Embryonic facial prominence (tissue), 1 donor: ENCODE results near the gene CTAGE1.
"Not testable (repeated sequence)": the region's sequence is repeated elsewhere in the genome, so short reads cannot be mapped to it uniquely, and the experiment has no call there.

Experiments used
- DNase-seq: peaks from one replicate; pipeline ENCODE4 v3.0.0-alpha.2; 2016; ENCODE audit errors: extremely low spot score

The CTAGE1 gene, protein sequence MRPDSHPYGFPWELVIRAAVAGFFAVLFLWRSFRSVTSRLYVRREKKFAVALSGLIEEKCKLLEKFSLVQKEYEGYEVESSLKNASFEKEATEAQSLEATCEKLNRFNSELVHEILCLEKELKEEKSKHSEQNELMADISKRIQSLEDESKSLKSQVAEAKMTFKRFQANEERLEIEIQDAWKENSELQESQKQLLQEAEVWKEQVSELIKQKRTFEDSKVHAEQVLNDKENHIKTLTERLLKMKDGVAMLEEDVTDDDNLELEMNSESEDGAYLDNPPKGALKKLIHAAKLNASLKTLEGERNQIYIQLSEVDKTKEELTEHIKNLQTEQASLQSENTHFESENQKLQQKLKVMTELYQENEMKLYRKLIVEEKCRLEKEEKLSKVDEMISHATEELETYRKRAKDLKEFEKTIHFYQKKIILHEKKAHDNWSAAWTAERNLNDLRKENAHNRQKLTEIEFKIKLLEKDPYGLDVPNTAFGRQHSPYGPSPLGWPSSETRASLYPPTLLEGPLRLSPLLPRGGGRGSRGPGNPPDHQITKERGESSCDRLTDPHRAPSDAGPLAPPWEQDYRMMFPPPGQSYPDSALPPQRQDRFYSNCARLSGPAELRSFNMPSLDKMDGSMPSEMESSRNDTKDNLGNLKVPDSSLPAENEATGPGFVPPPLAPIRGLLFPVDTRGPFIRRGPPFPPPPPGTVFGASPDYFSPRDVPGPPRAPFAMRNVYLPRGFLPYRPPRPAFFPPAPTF

GRCh38 chr18:22417496-22418188 is at the start of gene CTAGE1:
Gene CTAGE1, minus strand, starts transcription at chr18:22417915. Its CDS starts 104 bp downstream, at chr18:22417811.
- no peak for DNase-seq

GRCh38 chr18:22466608-22467395 is 49.1 kb upstream of the CTAGE1 start:
- DNase-seq = no peak

DNA sequence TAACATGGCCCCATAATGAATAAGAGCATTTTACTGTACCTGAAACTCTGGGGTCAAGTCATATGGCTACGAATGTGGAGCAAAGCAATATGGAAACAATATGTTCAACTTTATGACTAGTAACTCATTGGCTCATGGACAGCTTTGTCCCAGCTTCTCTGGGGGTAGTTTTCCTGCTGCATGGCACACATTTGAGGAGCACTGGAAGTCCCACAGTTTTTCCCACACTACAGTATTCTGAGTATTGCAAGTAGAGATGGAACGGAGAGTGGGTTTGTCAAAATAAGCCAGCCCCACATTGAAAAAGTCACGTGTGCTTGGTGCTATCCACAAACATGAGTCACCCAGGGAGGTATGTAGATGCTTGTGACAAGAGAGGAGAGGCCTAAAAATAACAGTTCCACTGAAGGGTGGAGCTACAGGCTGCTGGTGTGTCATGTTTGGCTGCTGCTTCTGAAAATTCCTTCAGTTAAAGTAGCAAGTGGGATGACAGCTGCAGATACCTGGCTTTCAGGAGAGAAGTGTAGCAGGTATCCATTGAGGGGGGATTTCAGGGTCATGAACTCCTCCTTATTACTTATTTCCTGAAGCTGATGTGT is 48.2 kb upstream of the CTAGE1 start:
- DNase-seq = no peak

- no peak for DNase-seq
Observed at GRCh38 chr18:22463076-22463475, 45.4 kb upstream of the CTAGE1 start.

- no peak for DNase-seq
Observed at GRCh38 chr18:22459491-22459890, 41.8 kb upstream of the CTAGE1 start.

DNA sequence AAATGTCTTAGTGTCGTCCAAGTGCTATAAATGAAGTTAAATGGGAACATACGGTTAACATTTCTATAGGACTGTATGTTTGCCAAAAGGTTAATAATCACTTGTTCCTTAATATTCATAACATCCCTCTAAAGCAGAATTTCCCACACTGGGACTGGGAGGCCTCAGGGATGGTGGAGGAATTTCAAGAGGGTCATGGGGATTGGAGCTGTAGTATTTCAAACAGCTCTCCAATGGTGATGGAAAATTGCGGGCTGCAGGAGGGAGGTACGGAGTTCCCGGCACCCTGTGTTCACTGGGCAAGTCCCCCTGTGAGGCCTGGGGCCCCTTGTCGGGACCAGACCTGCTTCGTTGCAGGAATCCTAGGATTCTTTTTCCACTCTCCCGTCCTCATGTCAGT is 39.8 kb upstream of the CTAGE1 start:
- no peak for DNase-seq

GRCh38 chr18:22456547-22456946 is 38.8 kb upstream of the CTAGE1 start:
- no peak for DNase-seq

GRCh38 chr18:22456116-22456480 is 38.4 kb upstream of the CTAGE1 start:
- no peak for DNase-seq

GRCh38 chr18:22455425-22456115 is 37.9 kb upstream of the CTAGE1 start:
- DNase-seq = no peak

DNA sequence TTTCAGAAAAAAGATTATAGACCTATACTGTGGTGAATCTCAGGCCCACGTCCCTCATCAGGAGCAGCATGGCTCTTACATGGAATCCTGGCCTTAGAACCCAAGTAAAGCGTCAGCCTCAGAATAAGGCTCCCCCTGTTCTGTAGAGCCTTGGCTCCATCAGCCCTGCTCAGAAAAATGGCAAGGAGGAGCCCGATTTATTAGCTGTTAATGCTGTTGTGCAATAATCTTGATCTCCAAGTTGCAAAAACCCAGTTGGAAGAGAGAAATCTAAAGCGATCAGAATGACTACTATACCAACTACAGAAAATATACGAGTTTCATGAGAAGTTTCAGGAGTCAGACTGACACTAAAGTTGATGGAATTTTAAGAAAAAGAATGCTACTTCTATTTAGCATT is 35.6 kb upstream of the CTAGE1 start:
- no peak for DNase-seq

DNA sequence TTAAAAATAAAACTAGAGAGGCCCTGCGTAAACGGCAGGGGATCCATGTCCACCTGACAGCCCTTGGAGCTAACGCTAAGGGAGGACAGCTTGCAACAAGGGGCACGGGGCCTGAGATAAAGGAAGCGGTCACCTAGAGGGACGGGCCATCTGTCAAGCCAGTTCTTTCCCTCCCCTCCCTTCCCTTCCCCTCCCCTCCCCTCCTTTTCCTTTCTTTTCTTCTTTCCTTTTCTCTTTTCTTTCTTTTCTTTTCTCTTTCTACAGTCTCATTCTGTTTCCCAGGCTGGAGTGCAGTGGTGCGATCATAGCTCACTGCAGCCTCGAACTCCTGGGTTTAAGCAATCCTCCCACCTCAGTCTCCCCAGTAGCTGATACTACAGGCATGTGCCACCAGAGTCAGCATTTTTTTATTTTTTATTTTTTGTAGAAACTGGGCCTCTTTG is 34.5 kb upstream of the CTAGE1 start:
- no peak for DNase-seq

DNA sequence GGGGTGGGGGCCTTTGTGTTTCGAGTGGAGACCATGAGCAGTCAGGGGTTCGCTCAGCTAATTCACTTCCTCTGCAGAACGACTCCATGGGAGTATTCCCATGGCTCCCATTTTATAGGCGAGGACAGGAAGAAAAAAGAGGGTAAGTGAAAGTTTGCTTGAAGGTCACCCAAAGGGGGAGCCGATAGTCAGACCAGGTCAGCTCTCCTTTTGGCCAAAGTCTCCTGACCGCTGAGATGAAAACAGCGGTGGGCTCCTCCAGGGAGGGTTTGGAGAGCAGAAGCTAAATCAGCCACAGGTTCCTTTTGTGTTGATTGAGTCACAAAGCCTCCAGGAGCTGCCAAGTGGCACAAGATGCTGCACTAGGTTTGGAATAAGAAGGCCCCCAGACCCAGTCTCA is 34.1 kb upstream of the CTAGE1 start:
- DNase-seq = no peak

GRCh38 chr18:22450766-22451165 is 33.1 kb upstream of the CTAGE1 start:
- not testable (repeated sequence) for DNase-seq

DNA sequence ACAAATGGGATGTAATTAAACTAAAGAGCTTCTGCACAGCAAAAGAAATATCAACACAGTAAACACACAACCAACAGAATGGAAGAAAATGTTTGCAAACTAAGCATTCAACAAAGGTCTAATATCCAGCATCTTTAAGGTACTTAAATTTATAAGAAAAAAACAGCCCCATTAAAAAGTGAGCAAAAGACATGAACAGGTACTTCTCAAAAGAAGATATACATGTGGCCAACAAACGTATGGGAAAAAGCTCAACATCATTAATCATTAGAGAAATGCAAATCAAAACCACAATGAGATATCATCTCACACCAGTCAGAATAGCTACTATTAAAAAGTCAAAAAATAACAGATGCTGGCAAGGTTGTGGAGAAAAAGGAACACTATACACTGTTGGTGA is 32.6 kb upstream of the CTAGE1 start:
- DNase-seq = not testable (repeated sequence)

DNA sequence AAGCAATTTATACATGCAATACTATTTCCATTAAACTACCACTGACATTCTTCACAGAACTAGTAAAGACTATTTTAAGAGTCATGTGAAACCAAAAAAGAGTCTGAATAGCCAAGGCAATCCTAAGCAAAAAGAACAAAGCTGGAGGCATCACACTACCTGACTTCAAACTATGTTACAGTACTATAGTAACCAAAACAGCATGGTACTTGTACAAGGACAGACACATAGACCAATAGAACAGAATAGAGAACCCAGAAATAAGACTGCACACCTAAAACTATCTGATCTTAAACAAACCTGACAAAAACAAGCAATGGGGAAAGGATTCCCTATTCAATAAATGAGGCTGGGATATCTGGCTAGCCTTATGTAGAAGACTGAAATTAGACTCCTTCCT is 32.0 kb upstream of the CTAGE1 start:
- not testable (repeated sequence) for DNase-seq

GRCh38 chr18:22448238-22448637 is 30.5 kb upstream of the CTAGE1 start:
- DNase-seq = no peak

- no peak for DNase-seq
Observed at GRCh38 chr18:22447792-22448191, 30.1 kb upstream of the CTAGE1 start.

DNA sequence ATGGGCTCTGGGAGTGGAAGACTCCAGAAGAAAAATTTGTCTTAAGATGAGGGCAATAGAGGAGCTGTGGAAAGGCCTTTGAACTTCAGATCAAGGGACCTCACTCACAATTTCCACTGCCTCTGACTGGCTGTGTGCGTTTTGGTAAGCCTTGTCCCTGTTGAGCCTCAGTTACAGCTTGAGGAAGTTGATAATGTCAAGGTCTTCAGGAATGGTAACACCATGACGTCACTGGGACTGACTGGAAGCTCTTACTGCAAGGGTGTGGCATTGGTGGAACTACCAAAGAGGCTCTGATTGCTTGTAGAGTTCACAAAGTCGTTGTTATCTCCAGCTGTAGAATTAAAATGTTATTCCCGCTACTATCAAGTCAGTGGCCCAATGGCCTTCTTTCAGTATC is 29.2 kb upstream of the CTAGE1 start:
- no peak for DNase-seq

GRCh38 chr18:22446325-22446724 is 28.6 kb upstream of the CTAGE1 start:
- DNase-seq = no peak

DNA sequence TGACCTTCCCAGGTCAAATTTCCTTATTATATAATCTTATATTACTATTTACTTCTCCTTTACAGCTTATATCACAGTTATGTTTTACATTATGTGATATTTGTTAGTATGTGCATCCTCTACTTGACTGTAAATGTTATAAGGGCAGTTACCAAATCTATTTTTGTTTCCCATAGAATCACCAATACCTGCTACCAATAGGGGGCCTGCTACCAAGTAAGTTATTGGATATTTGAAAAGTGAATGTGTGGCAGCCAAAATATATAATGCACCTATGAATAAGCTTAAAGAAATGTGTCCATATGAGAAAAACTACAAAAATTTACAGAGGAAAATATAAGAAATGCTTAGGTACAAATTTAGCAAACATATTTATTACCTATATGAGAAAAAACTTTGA is 23.9 kb upstream of the CTAGE1 start:
- DNase-seq = no peak

- DNase-seq = no peak
Observed at GRCh38 chr18:22439447-22439846, 21.7 kb upstream of the CTAGE1 start.
